ENCODE measurements around the gene INPP5D.
A peak's percentile ranks its signal among the peaks of the same experiment; 100 is the strongest.
"Not testable (repeated sequence)": the region's sequence is repeated elsewhere in the genome, so short reads cannot be mapped to it uniquely, and the experiment has no call there.

Gene INPP5D

DNA sequence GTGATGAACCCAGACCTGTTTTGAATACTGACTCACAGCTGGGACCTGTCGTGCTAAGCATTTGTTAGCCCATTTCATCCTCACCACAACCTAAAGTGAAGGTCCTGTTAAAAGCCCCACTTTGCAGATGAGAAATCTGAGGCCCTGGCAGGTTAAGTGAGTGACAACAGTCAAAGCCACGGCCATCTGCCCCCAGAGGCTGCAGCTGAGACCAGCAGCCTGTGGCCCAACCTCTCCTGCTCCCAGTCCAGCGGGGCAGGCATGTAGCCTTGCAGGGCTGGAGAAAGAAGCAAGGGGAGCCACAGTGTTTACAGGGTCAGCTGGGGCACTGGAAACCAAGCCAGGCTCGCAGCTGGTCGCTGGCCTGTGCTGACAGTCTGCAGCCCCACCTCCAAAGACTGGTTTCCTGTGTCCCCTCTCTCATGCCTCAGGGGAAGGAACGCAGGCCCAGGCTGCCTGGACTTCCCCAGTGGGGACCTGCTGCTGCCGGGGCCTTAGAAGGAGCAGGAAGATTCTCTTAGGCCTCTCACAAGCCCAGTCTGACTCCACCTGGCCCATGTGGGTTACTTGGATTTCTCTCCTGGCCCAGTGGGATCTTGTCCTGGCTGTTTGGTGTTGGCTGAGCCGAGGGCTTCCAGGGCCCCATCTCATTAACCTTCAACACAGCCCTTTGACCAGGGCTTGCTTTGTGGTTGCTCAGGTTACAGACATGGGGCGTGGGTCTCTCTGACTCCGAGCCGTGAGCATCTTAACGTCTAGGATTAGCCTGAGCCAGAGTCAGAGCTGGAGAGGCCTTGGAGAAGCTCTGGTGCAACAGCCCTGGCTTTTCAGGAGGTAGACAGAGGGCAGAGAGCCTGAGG is 1.7 kb downstream of the INPP5D start:
- H3K4me3 ChIP-seq (ENCODE audit: low read depth, low read length) = no peak overlapping the region
- DNase-seq (ENCODE audit: low read depth) = peak; percentile 42
- TF ChIP-seq, protein P1, sequence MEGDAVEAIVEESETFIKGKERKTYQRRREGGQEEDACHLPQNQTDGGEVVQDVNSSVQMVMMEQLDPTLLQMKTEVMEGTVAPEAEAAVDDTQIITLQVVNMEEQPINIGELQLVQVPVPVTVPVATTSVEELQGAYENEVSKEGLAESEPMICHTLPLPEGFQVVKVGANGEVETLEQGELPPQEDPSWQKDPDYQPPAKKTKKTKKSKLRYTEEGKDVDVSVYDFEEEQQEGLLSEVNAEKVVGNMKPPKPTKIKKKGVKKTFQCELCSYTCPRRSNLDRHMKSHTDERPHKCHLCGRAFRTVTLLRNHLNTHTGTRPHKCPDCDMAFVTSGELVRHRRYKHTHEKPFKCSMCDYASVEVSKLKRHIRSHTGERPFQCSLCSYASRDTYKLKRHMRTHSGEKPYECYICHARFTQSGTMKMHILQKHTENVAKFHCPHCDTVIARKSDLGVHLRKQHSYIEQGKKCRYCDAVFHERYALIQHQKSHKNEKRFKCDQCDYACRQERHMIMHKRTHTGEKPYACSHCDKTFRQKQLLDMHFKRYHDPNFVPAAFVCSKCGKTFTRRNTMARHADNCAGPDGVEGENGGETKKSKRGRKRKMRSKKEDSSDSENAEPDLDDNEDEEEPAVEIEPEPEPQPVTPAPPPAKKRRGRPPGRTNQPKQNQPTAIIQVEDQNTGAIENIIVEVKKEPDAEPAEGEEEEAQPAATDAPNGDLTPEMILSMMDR (conservative IDR thresholded peaks at IDR 0.05; ENCODE audit: low read depth, low read length) = peak; percentile 36

DNA sequence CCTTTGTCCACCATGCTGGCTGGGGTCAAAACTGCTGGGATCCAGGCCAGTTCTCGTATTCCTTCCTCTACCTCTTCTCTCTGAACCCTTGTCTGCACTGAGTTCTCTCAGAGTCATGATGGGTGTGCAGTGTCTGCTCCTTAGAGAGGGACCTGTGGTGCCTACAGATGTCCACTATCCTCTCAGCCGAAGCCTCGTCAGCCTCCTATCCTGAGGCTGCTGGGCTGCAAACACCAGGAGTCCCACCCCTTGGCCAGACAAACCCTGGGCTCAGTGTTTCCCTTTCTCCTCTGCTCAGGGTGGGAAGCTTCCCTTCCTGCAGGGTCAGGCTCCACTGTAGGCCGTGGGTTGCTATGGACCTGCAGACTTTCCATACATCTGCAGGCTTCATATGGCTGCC is 2.3 kb downstream of the INPP5D start:
- no peak overlapping the region for H3K4me3 ChIP-seq (ENCODE audit: low read depth, low read length)
- no peak for DNase-seq (ENCODE audit: low read depth)
- TF ChIP-seq, protein P1 (conservative IDR thresholded peaks at IDR 0.05; ENCODE audit: low read depth, low read length) = no peak

DNA sequence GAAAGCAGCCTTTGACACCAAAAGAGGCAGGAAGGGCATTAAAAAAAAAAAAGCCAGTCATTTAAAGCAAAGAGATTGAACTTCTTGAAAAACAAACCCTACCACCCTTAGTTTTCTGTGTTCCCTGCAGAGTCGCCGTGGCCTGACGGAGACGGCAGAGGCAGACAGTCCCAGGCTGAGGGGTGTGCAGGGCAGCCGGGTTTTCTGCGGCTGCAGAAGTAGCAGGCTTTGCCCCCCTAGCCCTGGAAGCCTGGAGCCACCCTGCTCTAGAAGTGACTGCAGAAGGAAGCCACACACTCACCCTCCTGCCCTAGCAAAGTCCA is 2.8 kb downstream of the INPP5D start:
- no peak for DNase-seq (ENCODE audit: low read depth)
- H3K4me3 ChIP-seq (ENCODE audit: low read depth, low read length) = no peak overlapping the region
- TF ChIP-seq, protein P1 (conservative IDR thresholded peaks at IDR 0.05; ENCODE audit: low read depth, low read length) = no peak

DNA sequence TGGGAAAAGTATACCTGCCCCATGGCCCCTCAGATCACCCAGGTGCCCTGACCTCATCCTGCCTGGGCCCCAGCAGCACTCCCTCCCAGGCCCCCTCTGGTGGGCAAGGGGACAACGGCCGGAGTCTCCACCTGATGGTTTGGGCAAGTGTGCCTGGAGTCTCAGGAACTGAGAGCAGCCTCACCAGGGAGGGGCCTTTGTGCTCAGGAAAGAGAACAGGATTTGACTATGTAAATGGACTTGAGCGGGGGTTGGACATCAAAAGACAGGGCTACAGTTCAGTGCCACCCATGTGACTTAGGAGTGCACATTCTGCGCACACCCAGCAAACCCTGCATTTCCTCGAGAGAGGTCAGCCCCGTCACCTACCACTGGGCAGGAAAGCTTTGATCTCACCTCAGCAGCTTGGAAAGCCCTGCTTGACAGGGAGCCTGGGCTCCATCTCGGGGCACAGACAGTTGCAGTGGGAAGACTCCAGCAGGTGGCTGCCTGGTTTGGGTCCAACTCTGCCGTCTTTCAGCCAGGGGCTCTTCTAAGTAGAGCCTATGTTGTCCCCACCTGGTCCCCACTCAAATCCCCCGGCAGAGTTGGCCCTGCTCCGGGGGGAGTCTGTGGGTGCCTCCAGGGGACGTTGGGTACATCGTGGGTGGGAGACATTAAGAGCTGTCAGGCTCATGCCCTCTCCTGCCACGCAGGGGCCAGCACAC is 3.3 kb downstream of the INPP5D start:
- no peak overlapping the region for H3K4me3 ChIP-seq (ENCODE audit: low read depth, low read length)
- TF ChIP-seq, protein P1 (conservative IDR thresholded peaks at IDR 0.05; ENCODE audit: low read depth, low read length) = no peak

DNA sequence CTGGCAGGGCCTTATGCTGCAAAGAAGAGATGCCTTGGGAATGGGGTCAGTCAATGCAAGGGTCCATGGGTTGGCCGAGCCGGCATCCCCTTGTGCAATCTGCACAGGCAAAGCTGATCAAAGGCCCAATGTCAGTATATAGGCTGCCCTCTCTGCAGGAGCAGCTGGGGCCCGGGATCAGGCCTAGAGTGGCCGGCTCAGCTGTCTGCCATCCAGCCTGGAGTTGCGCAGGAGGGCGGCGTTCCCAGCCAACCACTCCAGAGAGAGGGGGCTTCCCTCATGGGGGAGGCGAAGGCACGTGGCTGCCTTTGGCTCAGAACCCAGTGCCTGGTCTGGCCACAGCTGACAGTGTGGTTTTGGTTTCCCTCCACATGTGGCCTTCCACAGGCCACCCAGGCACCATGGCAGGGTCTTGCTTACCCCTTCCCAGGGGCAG is 3.9 kb downstream of the INPP5D start:
- no peak overlapping the region for H3K4me3 ChIP-seq (ENCODE audit: low read depth, low read length)
- TF ChIP-seq, protein P1 (conservative IDR thresholded peaks at IDR 0.05; ENCODE audit: low read depth, low read length) = no peak
- DNase-seq (ENCODE audit: low read depth) = no peak

More for the DNA sequence above, 3.3 kb downstream of the INPP5D start:
- DNase-seq (ENCODE audit: low read depth) = no peak

DNA sequence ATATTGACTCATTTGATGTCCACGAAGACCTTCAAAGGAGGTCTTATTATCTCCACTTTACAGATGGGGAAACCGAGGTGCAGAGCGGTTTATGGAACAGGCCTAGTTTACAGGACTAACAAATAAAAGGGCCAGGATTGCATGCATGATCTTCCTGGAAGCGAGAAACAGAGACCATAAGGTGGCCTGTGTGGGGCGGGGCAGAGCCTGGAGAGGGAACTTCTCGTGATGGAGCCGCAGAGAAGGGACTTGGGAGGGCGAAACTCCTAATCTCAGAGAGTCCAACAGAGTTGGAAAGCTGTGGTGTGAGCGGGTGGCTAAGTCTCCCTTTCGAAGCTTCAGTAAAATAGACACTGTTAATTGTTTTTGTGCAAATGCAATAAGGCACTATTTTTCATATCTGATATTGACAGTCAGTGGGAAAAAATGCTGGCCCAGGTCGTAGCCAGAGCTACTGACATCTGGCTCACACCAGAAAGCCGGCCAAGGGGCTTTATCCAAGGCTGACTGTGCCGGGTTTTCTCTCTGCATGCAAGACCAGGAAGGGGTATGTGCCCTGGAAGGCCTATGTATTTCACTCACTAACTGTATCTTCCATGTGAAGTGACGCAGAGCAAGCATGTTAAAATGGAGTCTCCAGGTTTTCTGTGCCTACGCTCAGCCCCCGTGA is 4.5 kb downstream of the INPP5D start:
- H3K4me3 ChIP-seq (ENCODE audit: low read depth, low read length) = no peak overlapping the region

DNA sequence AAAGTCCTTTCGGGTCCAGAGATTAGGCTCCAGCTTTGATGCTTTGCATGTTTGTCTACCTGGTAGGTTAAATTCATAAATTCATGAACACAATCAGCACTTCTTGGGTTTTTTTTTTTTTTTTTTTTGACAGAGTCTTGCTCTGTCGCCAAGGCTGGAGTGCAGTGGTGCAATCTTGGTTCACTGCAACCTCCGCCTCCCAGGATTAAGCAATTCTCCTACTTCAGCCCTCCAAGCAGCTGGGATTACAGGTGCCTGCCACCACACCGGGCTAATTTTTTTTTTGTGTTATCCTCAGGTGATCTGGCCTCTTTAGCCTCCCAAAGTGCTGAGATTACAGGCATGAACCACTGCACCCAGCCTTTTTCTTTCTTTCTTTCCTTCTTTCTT is 5.1 kb downstream of the INPP5D start:
- DNase-seq (ENCODE audit: low read depth); H3K4me3 ChIP-seq (ENCODE audit: low read depth, low read length): not testable (repeated sequence)

More for the DNA sequence above, 4.5 kb downstream of the INPP5D start:
- TF ChIP-seq, protein P1 (conservative IDR thresholded peaks at IDR 0.05; ENCODE audit: low read depth, low read length) = no peak
- DNase-seq (ENCODE audit: low read depth) = no peak

Measured in choroid plexus epithelial cell (primary cell).